WTC11 (cell line): ENCODE measurements around the gene TMPRSS6. TPM values are rescaled to one million over a fixed set of nuclear protein-coding genes. Genes with fewer than 3 reads are reported as not detected.

Source experiments
- ATAC-seq: fragments of 200-7000 bp; cut with Tn5 transposase; 2 replicates; pipeline ENCODE4 v1.10.0; 2021; ENCODE audit warnings: mild to moderate bottlenecking, moderate library complexity
- CTCF ChIA-PET: fragments of 300-600 bp; sonication (Branson Sonifier 250); formaldehyde crosslinking; loops from one replicate; lab custom pipeline; 2021; ENCODE audit warnings: antibody characterized with exemption; lab: Charles Lee
- POLR2A ChIA-PET: fragments of 350-600 bp; sonication (Branson Sonifier 250); formaldehyde crosslinking; loops from one replicate; lab custom pipeline; 2021; ENCODE audit warnings: antibody characterized with exemption; lab: Charles Lee
- DNase-seq: peaks from one replicate; pipeline ENCODE4 v3.0.0; 2021; ENCODE audit warnings: low spot score
- H3K27ac Mint-ChIP-seq: 2 replicates; pipeline ENCODE4 v1.8.0; 2021; ENCODE audit warnings: mixed read lengths
- H3K27me3 Mint-ChIP-seq: 2 replicates; pipeline ENCODE4 v1.8.0; 2021; ENCODE audit warnings: low read depth, mild to moderate bottlenecking, moderate library complexity, mixed read lengths
- H3K36me3 Mint-ChIP-seq: 2 replicates; pipeline ENCODE4 v1.8.0; 2021; ENCODE audit warnings: mixed read lengths
- H3K4me1 Mint-ChIP-seq: 2 replicates; pipeline ENCODE4 v1.8.0; 2022; ENCODE audit warnings: mixed read lengths
- H3K4me3 Mint-ChIP-seq: 2 replicates; pipeline ENCODE4 v1.8.0; 2021; ENCODE audit warnings: mild to moderate bottlenecking, moderate library complexity, mixed read lengths
- H3K9me3 Mint-ChIP-seq: 2 replicates; pipeline ENCODE4 v1.8.0; 2021; ENCODE audit warnings: mixed read lengths
- CREM ChIP-seq: sonication (generic); formaldehyde crosslinking; IDR thresholded peaks from 2 replicates; pipeline ENCODE4 v1.8.1; 2022; ENCODE audit warnings: mild to moderate bottlenecking, missing genetic modification reagents, moderate library complexity
- E2F4 ChIP-seq: sonication (generic); formaldehyde crosslinking; IDR thresholded peaks from 2 replicates; pipeline ENCODE4 v1.8.1; 2022; ENCODE audit warnings: low read depth, mild to moderate bottlenecking, moderate library complexity, missing genetic modification reagents, borderline replicate concordance
- ERG ChIP-seq: fragments of 250-450 bp; sonication (Bioruptor Pico); IDR thresholded peaks from 2 replicates; pipeline ENCODE4 v1.8.0; 2021; ENCODE audit warnings: mild to moderate bottlenecking
- FOXP1 ChIP-seq: sonication (generic); formaldehyde crosslinking; IDR thresholded peaks from 2 replicates; pipeline ENCODE4 v1.8.0; 2022; ENCODE audit warnings: missing genetic modification reagents, mild to moderate bottlenecking, moderate library complexity, borderline replicate concordance
- FOXP4 ChIP-seq: sonication (generic); formaldehyde crosslinking; IDR thresholded peaks from 2 replicates; pipeline ENCODE4 v1.8.0; 2022; ENCODE audit warnings: mild to moderate bottlenecking, missing genetic modification reagents
- GABPB1 ChIP-seq: sonication (generic); formaldehyde crosslinking; IDR thresholded peaks from 2 replicates; pipeline ENCODE4 v1.8.1; 2023; ENCODE audit warnings: mild to moderate bottlenecking, missing genetic modification reagents
- HMGA2 ChIP-seq: fragments of 250-450 bp; sonication (Bioruptor Pico); IDR thresholded peaks from 2 replicates; pipeline ENCODE4 v1.4.0; 2021; ENCODE audit warnings: mild to moderate bottlenecking, moderate library complexity
- PRDM15 ChIP-seq: sonication (generic); formaldehyde crosslinking; IDR thresholded peaks from 2 replicates; pipeline ENCODE4 v1.8.0; 2022; ENCODE audit warnings: missing genetic modification reagents
- SMAD3 ChIP-seq: sonication (generic); formaldehyde crosslinking; IDR thresholded peaks from 2 replicates; pipeline ENCODE4 v1.8.0; 2022; ENCODE audit warnings: missing genetic modification reagents, mild to moderate bottlenecking, borderline replicate concordance
- SP1 ChIP-seq: sonication (generic); formaldehyde crosslinking; conservative IDR thresholded peaks from 2 replicates; pipeline ENCODE4 v1.8.1; 2022; ENCODE audit warnings: missing genetic modification reagents
- STAT6 ChIP-seq: sonication (generic); formaldehyde crosslinking; conservative IDR thresholded peaks from 2 replicates; pipeline ENCODE4 v1.8.1; 2023; ENCODE audit warnings: mild to moderate bottlenecking, low read depth, missing genetic modification reagents, moderate library complexity
- total RNA-seq: library from RNA; stranded (reverse); gene quantifications from 3 replicates; pipeline ENCODE4 v1.2.3, GENCODE V29; 2021

Gene TMPRSS6
- total RNA-seq, 1 experiment from 2014 or later = 0.11 TPM

GRCh38 chr22:37019309-37020191 is 90.0 kb downstream of the TMPRSS6 start, which contains the start of the genes MPST and TST:
Gene MPST (plus strand): TSS chr22:37019742. CDS start chr22:37019837, 95 bp downstream.
Gene TST (minus strand): TSS chr22:37019447. CDS start chr22:37018732, 715 bp downstream.
- ATAC-seq (peak; percentile 75), DNase-seq (peak; percentile 65)
- ChIA-PET CTCF (interaction anchor here (0.5 to 5.1 kb wide), 20 partner anchors 11 to 275 kb away, joined by 3 to 38 read pairs (median 5); partner anchors contain the start of gene KCTD17), POLR2A (interaction anchor here (0.9 to 1.8 kb wide), 3 partner anchors 11 to 144 kb away, joined by 3 to 5 read pairs (median 3); no protein-coding TSS in a partner anchor)
- Mint-ChIP-seq H3K4me1 (peaks cover 31% of the 10 kb centered on the region), H3K4me3 (peak within 1 kb of the TSS; percentile 89), H3K36me3 (no peaks in the 10 kb centered on the region; the same call in 1 of the 2 replicates), H3K27me3 (no peaks in the 10 kb centered on the region), H3K27ac (peak within 1 kb of the TSS; percentile 87; the same call in 1 of the 2 replicates), H3K9me3 (no peaks in the 10 kb centered on the region)
- TF ChIP-seq FOXP1 (CRISPR knock-in tag) = peak; percentile 61; the same call in 1 of the 2 replicates
- TF ChIP-seq FOXP4 (CRISPR knock-in tag) = 0 out of 2 replicates have a peak, but pooled peaks have one; percentile 26
- TF ChIP-seq PRDM15 = no peak
- peak; percentile 58 for TF ChIP-seq SP1
- 0 out of 2 replicates have a peak, but pooled peaks have one; percentile 14 for TF ChIP-seq CREM (CRISPR knock-in tag)
- no peak for TF ChIP-seq ERG (CRISPR knock-in tag)
- TF ChIP-seq E2F4 (CRISPR knock-in tag) = no peak
- TF ChIP-seq GABPB1 (CRISPR knock-in tag) = 0 out of 2 replicates have a peak, but pooled peaks have one; percentile 15
- TF ChIP-seq SMAD3 (CRISPR knock-in tag) = no peak
- 0 out of 2 replicates have a peak, but pooled peaks have one; percentile 5 for TF ChIP-seq HMGA2 (CRISPR knock-in tag)
- TF ChIP-seq STAT6 (CRISPR knock-in tag) = no peak
